ENCODE measurements around the gene EPS15. TPM values are rescaled to one million over a fixed set of nuclear protein-coding genes. Genes with fewer than 3 reads are reported as not detected.

The EPS15 gene
- total and polyA plus RNA-seq, 2 of the 8 experiments (the other 6 are each of a cell fraction or from before 2014, with no cell fraction given), result 15.9 to 57.2 TPM

- TF ChIP-seq KDM1A (IDR thresholded peaks at IDR 0.05; ENCODE audit: borderline replicate concordance, low read length), result no peak
- TF ChIP-seq RBBP5 (IDR thresholded peaks at IDR 0.05; ENCODE audit: borderline replicate concordance, low read depth, low read length), result no peak
- no peak for TF ChIP-seq MAFK (IDR thresholded peaks at IDR 0.05; ENCODE audit: low read depth, low read length)
- TF ChIP-seq FOSL1 (IDR thresholded peaks at IDR 0.05; ENCODE audit: insufficient read depth, low read depth, low read length), result no peak
- TF ChIP-seq TBP (IDR thresholded peaks at IDR 0.05; ENCODE audit: low read depth, low read length), result no peak
- no peak for TF ChIP-seq EP300 (IDR thresholded peaks at IDR 0.05; ENCODE audit: borderline replicate concordance in 1 of 2, low read depth in 2 of 2, low read length in 2 of 2)
These were observed 100.6 kb downstream of the EPS15 start (continued) for GRCh38 chr1:51418384-51418959.

Measured in H1 (cell line).